GM10266 (cell line): ENCODE measurements around the gene POLL.

ENCODE experiments used
- DNase-seq: peaks from one replicate; pipeline ENCODE4 v3.0.0; 2012; ENCODE audit errors: extremely low spot score
- CTCF ChIP-seq: IDR thresholded peaks from 2 replicates; pipeline ENCODE4 v1.5.1; 2012; ENCODE audit warnings: mild to moderate bottlenecking, low read depth; ENCODE audit not compliant: control insufficient read depth, insufficient read depth; ENCODE audit errors: missing control alignments

Gene POLL

DNA sequence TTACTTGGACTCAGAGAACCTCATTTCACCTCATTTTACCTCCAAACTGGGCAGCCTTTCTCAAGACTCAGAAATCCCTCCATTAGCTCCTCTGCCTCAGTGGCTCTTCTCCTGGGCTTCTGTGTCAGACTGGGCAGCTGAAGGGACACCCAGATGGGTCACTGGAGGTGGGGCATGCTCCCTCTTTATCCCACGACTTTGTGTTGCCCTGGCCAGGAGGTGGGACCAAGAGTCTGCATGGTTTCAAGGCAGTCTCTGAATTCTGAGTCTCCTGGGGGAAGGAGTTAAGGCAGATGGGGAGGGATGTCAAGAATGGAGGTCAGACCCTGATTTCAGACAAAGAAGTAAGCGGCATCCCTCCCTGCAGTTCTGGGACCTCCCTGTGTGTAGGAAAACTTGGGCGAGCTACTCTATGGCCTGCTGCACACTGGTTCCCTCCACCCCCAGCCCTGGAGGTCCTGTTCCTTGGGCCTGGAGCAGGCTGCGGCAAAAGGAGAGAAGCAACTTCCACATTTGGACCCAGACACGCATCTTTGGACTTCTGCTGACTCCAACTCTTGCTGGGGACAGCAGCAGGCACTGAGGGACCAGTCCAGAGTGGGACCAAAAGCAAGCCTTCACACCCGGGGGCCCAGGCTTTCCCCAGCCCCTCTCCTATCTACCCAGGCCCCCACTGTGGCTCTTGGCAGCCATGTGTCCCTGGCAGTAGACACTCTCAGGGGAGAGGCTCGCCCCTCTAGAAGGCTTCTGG, 10.8 kb downstream of the POLL start:
- no peak for DNase-seq
- TF ChIP-seq CTCF = no peak

- TF ChIP-seq CTCF = no peak
- no peak for DNase-seq
These were observed 11.7 kb downstream of the POLL start for GRCh38 chr10:101576211-101576863.

- TF ChIP-seq CTCF = no peak
- no peak for DNase-seq
These were observed 12.4 kb downstream of the POLL start for GRCh38 chr10:101575580-101576210.

GRCh38 chr10:101575091-101575490, 13.0 kb downstream of the POLL start:
- no peak for TF ChIP-seq CTCF
- no peak for DNase-seq

DNA sequence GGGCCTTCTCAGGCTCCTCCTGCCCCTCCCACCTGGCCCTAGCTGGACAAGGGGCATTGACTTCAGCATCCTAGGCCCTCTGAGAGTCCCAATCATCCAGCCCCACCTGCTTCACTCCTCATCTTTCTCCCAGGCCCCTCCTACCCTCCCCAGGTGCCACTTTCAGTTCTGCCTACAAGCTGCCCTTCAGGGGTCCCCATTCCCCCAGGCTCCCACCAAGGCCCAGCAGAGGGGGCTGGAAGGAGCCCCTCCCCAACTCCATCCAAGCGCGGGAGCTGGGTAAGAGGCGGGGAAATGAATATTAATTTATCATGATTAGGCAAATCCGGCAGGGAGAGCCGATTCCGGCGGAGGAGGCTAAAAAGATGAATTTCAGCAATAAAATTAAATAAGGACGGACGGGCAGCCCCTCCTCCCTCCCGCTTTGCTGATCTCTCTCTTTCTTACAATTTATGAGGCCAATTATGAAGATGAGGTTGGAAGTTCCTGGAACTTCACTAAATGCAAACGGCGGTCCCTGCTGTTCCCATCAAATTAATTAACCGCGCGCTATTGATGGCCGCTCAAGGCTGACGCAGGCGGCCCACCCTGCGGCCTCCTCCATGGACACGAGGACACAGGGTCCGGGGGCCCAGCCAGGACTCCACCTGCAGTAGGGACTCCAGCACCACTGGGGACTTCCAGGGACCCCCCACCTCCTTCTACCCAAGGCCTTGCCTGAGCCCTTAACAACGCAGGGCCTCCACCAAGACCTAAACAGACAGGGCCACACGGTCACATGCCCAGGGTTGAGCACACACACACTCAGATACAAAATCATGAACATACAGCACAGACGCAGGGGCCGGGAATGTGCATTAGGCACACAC, 13.9 kb downstream of the POLL start:
- DNase-seq = no peak

DNA sequence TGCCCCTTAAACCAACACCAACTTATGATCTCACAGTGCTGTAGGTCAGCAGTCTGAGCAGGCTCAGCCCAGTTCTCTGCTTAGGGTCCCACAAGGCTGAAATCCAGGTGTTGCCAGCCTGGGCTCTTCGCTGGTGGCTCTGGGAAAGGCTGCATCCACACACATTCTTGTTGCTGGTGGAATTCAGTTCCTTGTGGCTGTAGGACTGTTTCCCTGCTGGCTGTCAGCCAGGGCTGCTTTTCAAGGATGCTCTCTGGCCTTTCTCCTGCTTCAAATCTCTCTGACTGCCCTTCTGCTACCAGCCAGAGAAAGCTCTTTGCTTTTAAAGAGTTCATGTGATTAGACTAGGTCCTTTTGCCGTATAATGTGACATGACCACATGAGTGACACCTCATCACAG, 15.3 kb downstream of the POLL start:
- TF ChIP-seq CTCF = no peak

More for the DNA sequence above, 13.9 kb downstream of the POLL start:
- TF ChIP-seq CTCF = no peak

DNA sequence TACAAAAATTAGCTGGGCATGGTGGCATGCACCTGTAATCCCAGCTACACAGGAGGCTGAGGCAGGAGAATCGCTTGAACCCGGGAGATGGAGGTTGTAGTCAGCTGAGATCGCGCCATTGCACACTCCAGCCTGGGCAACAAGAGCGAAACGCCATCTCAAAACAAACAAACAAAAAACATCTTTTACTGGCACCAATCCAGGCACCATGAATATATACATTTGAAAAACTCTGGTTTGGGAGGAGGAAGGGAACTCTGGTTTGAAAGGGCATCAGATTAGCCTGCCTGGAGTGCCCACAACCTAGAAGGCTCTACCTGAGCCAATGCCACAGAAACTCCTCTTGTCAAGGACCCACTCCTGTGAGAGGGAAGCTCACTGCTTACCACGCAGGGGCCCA, 15.9 kb downstream of the POLL start:
- no peak for DNase-seq
- TF ChIP-seq CTCF = no peak

More for the DNA sequence above, 15.3 kb downstream of the POLL start:
- DNase-seq = no peak
